HEK293 (cell line): ENCODE measurements around the gene ARHGAP5.

Experiments used
- CTCF ChIA-PET: fragments of 350-600 bp; formaldehyde crosslinking; extraction: SDS; loops from one replicate; lab custom pipeline; 2021; ENCODE audit warnings: antibody characterized with exemption; lab: Yijun Ruan, JAX
- POLR2A ChIA-PET: fragments of 300-600 bp; formaldehyde crosslinking; extraction: SDS; loops from one replicate; lab custom pipeline; 2020; ENCODE audit warnings: antibody characterized with exemption, inconsistent platforms; lab: Yijun Ruan, JAX
- H3K27ac ChIP-seq: fragments of 200-500 bp; sonication (Bioruptor generic); 2 replicates; pipeline ENCODE4 v1.5.1; 2014; ENCODE audit warnings: low read depth, low read length, control low read depth, inconsistent platforms; ENCODE audit errors: extremely low read depth
- H3K36me3 ChIP-seq, 2 experiments: fragments of 200-500 bp in 1 of 2; sonication (Bioruptor generic) in 1 of 2; 1 replicate in 1 of 2; 2 replicates in 1 of 2; pipeline ENCODE4 v1.5.1; 2014 to 2017; ENCODE audit warnings: inconsistent platforms in 2 of 2, low read length in 2 of 2; ENCODE audit not compliant: control insufficient read depth in 2 of 2, insufficient read depth in 1 of 2
- H3K4me1 ChIP-seq: fragments of 200-500 bp; sonication (Bioruptor generic); 2 replicates; pipeline ENCODE4 v1.5.1; 2014; ENCODE audit warnings: mild to moderate bottlenecking, low read length, inconsistent platforms; ENCODE audit not compliant: control insufficient read depth, insufficient read depth
- H3K4me3 ChIP-seq: 2 replicates; pipeline ENCODE4 v1.5.1; 2011; ENCODE audit warnings: low read depth, mild to moderate bottlenecking, control low read depth, low read length, moderate library complexity
- H3K9me3 ChIP-seq: fragments of 200-500 bp; sonication (Bioruptor generic); 2 replicates; pipeline ENCODE4 v1.5.1; 2014; ENCODE audit warnings: low read depth, low read length, inconsistent platforms; ENCODE audit not compliant: control insufficient read depth, insufficient read depth
- CTCF ChIP-seq: fragments of 450-650 bp; formaldehyde crosslinking; IDR thresholded peaks from 2 replicates; pipeline ENCODE4 v1.5.1; 2016; ENCODE audit warnings: missing biosample characterization, missing genetic modification characterization
- PRDM6 ChIP-seq: fragments of 450-650 bp; formaldehyde crosslinking; IDR thresholded peaks from 2 replicates; pipeline ENCODE4 v1.5.1; 2017; ENCODE audit warnings: missing biosample characterization, missing genetic modification characterization
- SCRT2 ChIP-seq: fragments of 450-650 bp; formaldehyde crosslinking; IDR thresholded peaks from 2 replicates; pipeline ENCODE4 v1.5.1; 2016; ENCODE audit warnings: missing biosample characterization, missing genetic modification characterization
- ZNF146 ChIP-seq: fragments of 450-650 bp; formaldehyde crosslinking; IDR thresholded peaks from 2 replicates; pipeline ENCODE4 v1.5.1; 2016; ENCODE audit warnings: missing biosample characterization, missing genetic modification characterization
- ZNF335 ChIP-seq: fragments of 450-650 bp; formaldehyde crosslinking; conservative IDR thresholded peaks from 2 replicates; pipeline ENCODE4 v1.5.1; 2016; ENCODE audit warnings: missing biosample characterization, missing genetic modification characterization
- ZNF555 ChIP-seq: fragments of 450-650 bp; formaldehyde crosslinking; conservative IDR thresholded peaks from 2 replicates; pipeline ENCODE4 v1.5.1; 2017; ENCODE audit warnings: missing biosample characterization, mild to moderate bottlenecking, missing genetic modification characterization, inconsistent platforms
- ZNF600 ChIP-seq: fragments of 450-650 bp; formaldehyde crosslinking; IDR thresholded peaks from 2 replicates; pipeline ENCODE4 v1.5.1; 2016; ENCODE audit warnings: missing biosample characterization, missing genetic modification characterization
- ZNF654 ChIP-seq: fragments of 450-650 bp; formaldehyde crosslinking; IDR thresholded peaks from 2 replicates; pipeline ENCODE4 v1.5.1; 2016; ENCODE audit warnings: low read depth, missing biosample characterization, missing genetic modification characterization
- ZNF830 ChIP-seq: fragments of 450-650 bp; IDR thresholded peaks from 2 replicates; pipeline ENCODE4 v1.5.0; 2018; ENCODE audit warnings: missing biosample characterization, missing genetic modification characterization, low read depth, mild to moderate bottlenecking, moderate library complexity
- ZNF837 ChIP-seq: fragments of 450-650 bp; formaldehyde crosslinking; IDR thresholded peaks from 2 replicates; pipeline ENCODE4 v1.5.1; 2016; ENCODE audit warnings: missing biosample characterization, missing genetic modification characterization
- ZSCAN30 ChIP-seq: fragments of 450-650 bp; IDR thresholded peaks from 2 replicates; pipeline ENCODE4 v1.5.1; 2018; ENCODE audit warnings: missing biosample characterization, mild to moderate bottlenecking, missing genetic modification characterization, moderate library complexity
- TF ChIP-seq, protein P1 (sequence below): fragments of 450-650 bp; formaldehyde crosslinking; IDR thresholded peaks from 2 replicates; pipeline ENCODE4 v1.5.1; 2016; ENCODE audit warnings: missing biosample characterization, missing genetic modification characterization
- TF ChIP-seq, protein P2 (sequence below): fragments of 450-650 bp; formaldehyde crosslinking; IDR thresholded peaks from 2 replicates; pipeline ENCODE4 v1.5.1; 2016; ENCODE audit warnings: missing biosample characterization, missing genetic modification characterization
- TF ChIP-seq, protein P3 (sequence below): fragments of 450-650 bp; formaldehyde crosslinking; IDR thresholded peaks from 2 replicates; pipeline ENCODE4 v1.5.1; 2017; ENCODE audit warnings: missing biosample characterization, missing genetic modification characterization

ARHGAP5 gene

GRCh38 chr14:32068708-32069107 lies 8.4 kb upstream of the ARHGAP5 start:
- Histone ChIP-seq H3K4me3 (no peak overlapping the region), H3K27ac (no peak overlapping the region), H3K9me3 (no peaks in the 10 kb centered on the region), H3K36me3 (no peaks in the 10 kb centered on the region), H3K4me1 (no peaks in the 10 kb centered on the region)
- CTCF ChIA-PET, result interaction anchor here (0.5 to 1.1 kb wide), 2 partner anchors 184 to 287 kb away, joined by 3 read pairs; no protein-coding TSS in a partner anchor
- POLR2A ChIA-PET, result no interaction called here
- TF ChIP-seq ZNF146 (tag by site-specific recombination), result peak; percentile 95
- no peak for TF ChIP-seq ZNF555 (tag by site-specific recombination)
- TF ChIP-seq, protein P1, sequence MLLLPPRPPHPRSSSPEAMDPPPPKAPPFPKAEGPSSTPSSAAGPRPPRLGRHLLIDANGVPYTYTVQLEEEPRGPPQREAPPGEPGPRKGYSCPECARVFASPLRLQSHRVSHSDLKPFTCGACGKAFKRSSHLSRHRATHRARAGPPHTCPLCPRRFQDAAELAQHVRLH, result 0 out of 2 replicates have a peak, but pooled peaks have one; percentile 36

- H3K9me3 ChIP-seq, result no peaks in the 10 kb centered on the region
- peaks cover 4% of the 10 kb centered on the region for H3K4me1 ChIP-seq
- ChIA-PET CTCF (interaction anchor here (0.6 to 1.3 kb wide), 3 partner anchors 25 to 340 kb away, joined by 3 to 4 read pairs (median 4); no protein-coding TSS in a partner anchor), POLR2A (no interaction called here)
- H3K27ac ChIP-seq, result no peak overlapping the region
- no peaks in the 10 kb centered on the region for H3K36me3 ChIP-seq
- TF ChIP-seq PRDM6 (no peak), ZNF837 (tag by site-specific recombination) (no peak)
- TF ChIP-seq, protein P2, sequence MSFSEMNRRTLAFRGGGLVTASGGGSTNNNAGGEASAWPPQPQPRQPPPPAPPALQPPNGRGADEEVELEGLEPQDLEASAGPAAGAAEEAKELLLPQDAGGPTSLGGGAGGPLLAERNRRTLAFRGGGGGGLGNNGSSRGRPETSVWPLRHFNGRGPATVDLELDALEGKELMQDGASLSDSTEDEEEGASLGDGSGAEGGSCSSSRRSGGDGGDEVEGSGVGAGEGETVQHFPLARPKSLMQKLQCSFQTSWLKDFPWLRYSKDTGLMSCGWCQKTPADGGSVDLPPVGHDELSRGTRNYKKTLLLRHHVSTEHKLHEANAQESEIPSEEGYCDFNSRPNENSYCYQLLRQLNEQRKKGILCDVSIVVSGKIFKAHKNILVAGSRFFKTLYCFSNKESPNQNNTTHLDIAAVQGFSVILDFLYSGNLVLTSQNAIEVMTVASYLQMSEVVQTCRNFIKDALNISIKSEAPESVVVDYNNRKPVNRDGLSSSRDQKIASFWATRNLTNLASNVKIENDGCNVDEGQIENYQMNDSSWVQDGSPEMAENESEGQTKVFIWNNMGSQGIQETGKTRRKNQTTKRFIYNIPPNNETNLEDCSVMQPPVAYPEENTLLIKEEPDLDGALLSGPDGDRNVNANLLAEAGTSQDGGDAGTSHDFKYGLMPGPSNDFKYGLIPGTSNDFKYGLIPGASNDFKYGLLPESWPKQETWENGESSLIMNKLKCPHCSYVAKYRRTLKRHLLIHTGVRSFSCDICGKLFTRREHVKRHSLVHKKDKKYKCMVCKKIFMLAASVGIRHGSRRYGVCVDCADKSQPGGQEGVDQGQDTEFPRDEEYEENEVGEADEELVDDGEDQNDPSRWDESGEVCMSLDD (tag by site-specific recombination), result no peak
- TF ChIP-seq, all 188 proteins: peak for 0
- H3K4me3 ChIP-seq, result no peak overlapping the region
These were observed 6.8 kb upstream of the ARHGAP5 start for GRCh38 chr14:32070282-32070681.

DNA sequence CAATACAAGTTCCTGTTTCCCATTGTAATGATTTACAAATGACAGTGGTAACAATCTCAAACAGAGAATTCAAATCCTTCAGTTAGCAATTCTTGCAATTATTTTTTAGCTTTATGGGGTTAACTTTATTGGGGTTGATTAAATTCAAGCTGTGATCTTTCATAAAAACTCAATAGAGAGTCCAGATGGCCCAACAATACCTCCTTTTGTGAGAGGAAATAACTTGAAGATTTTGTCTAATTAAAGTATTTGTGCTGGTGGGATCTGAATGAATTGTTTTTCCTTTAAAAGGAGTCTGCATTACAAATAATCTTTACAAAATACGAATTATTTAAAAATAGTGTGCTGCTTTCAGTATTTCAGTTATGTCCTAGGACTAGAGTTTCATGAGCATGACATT lies 4.4 kb upstream of the ARHGAP5 start:
- H3K36me3 ChIP-seq, result no peaks in the 10 kb centered on the region
- POLR2A ChIA-PET, result no interaction called here
- H3K4me1 ChIP-seq, result peaks cover 4% of the 10 kb centered on the region
- no peak for TF ChIP-seq ZSCAN30
- TF ChIP-seq, protein P3, sequence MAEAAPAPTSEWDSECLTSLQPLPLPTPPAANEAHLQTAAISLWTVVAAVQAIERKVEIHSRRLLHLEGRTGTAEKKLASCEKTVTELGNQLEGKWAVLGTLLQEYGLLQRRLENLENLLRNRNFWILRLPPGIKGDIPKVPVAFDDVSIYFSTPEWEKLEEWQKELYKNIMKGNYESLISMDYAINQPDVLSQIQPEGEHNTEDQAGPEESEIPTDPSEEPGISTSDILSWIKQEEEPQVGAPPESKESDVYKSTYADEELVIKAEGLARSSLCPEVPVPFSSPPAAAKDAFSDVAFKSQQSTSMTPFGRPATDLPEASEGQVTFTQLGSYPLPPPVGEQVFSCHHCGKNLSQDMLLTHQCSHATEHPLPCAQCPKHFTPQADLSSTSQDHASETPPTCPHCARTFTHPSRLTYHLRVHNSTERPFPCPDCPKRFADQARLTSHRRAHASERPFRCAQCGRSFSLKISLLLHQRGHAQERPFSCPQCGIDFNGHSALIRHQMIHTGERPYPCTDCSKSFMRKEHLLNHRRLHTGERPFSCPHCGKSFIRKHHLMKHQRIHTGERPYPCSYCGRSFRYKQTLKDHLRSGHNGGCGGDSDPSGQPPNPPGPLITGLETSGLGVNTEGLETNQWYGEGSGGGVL (tag by site-specific recombination), result no peak
- TF ChIP-seq ZNF830 (tag by site-specific recombination), result no peak
- no peak overlapping the region for H3K4me3 ChIP-seq
- H3K9me3 ChIP-seq, result no peaks in the 10 kb centered on the region
- no peak overlapping the region for H3K27ac ChIP-seq
- CTCF ChIA-PET, result interaction anchor here (0.9 to 4.3 kb wide), 14 partner anchors 12 to 390 kb away, joined by 3 to 29 read pairs (median 4); no protein-coding TSS in a partner anchor

DNA sequence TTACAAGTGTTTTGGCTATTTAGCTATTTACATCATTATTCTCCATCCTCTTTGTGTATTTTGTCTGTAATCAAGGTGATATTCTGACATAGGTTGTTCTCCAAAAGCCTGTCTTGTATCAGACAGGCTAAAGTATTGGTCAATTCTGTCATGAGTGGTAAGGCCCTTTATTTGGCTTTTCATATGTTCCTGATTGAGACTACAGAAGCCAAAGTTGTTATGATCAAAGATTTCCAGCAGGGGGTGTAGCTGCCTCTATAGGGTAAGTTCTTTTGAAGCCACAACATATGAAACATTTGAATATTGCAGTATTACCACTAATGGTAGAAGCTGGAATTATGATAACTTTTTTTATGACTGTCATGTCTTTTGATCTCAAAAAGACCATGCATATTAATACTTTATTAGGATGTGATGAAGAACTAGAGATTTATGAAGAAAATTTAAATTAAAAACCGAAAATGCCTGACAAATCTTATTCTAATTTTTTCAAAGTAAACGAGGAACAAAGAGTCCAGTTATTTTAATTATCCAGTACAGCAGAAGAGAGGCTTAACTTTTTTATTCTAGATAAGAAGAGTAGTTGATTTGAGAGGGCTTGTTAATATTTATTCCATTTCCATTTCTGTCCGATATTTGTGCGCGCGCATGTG lies 3.4 kb upstream of the ARHGAP5 start:
- CTCF ChIA-PET, result interaction anchor here (0.5 to 4.3 kb wide), 24 partner anchors 8 to 768 kb away, joined by 3 to 29 read pairs (median 3); no protein-coding TSS in a partner anchor

More for the DNA sequence above, 3.4 kb upstream of the ARHGAP5 start:
- no peaks in the 10 kb centered on the region for H3K36me3 ChIP-seq
- POLR2A ChIA-PET, result no interaction called here
- no peak overlapping the region for H3K27ac ChIP-seq
- no peak overlapping the region for H3K4me3 ChIP-seq
- H3K4me1 ChIP-seq, result peaks cover 4% of the 10 kb centered on the region
- no peaks in the 10 kb centered on the region for H3K9me3 ChIP-seq
- TF ChIP-seq ZNF335 (tag by site-specific recombination), result peak; percentile 61
- peak; percentile 58; the same call in 1 of the 2 replicates for TF ChIP-seq ZNF600 (tag by site-specific recombination)
- no peak for TF ChIP-seq SCRT2
- TF ChIP-seq ZNF654 (tag by site-specific recombination), result peak; percentile 58
- TF ChIP-seq CTCF (tag by site-specific recombination), result peak; percentile 22; the same call in 1 of the 2 replicates
